ENCODE results near the gene RGS10. TPM values are rescaled to one million over a fixed set of nuclear protein-coding genes. Genes with fewer than 3 reads are reported as not detected.

Gene RGS10
- total and polyA plus RNA-seq, 12 donors = 9.5 to 28.1 (median 15.7) TPM

GRCh38 chr10:119460369-119461195, 81.9 kb downstream of the RGS10 start:
- Histone ChIP-seq H3K27ac (no peak overlapping the region), H3K27me3 (no peaks in the 10 kb centered on the region), H3K9me3 (replicated peaks in 1 of 3) (no peaks in the 10 kb centered on the region), H3K36me3 (replicated peaks in 1 of 2) (no peaks in the 10 kb centered on the region), H3K4me1 (replicated peaks in 1 of 2) (no peaks in the 10 kb centered on the region), H3K4me3 (no peak overlapping the region)
- intact Hi-C loops (cut with DNase I) = no loop called here
- no peak for DNase-seq
- WGBS, 4 donors = 75 to 84% (median 78%) methylated on average over 7 to 11 of the region's 11 CpGs
- TF ChIP-seq CTCF (IDR thresholded peaks at IDR 0.05) = no peak

- Histone ChIP-seq H3K9me3 (replicated peaks in 1 of 3) (no peaks in the 10 kb centered on the region), H3K4me1 (replicated peaks in 1 of 2) (no peaks in the 10 kb centered on the region), H3K36me3 (replicated peaks in 1 of 2) (peaks cover 0 to 5% of the 10 kb centered on the region in 2 donors), H3K27me3 (no peaks in the 10 kb centered on the region), H3K27ac (no peak overlapping the region), H3K4me3 (no peak overlapping the region)
- WGBS, 4 donors = 86 to 96% (median 91%) methylated on average over 11 to 17 of the region's 17 CpGs
- intact Hi-C loops (cut with DNase I) = no loop called here
- no peak for DNase-seq
- TF ChIP-seq CTCF (IDR thresholded peaks at IDR 0.05) (no peak), POLR2A (IDR thresholded peaks at IDR 0.05) (no peak)
These were observed 82.7 kb downstream of the RGS10 start for GRCh38 chr10:119459681-119460340.

GRCh38 chr10:119457966-119458766, 84.4 kb downstream of the RGS10 start:
- no peak overlapping the region for H3K27ac ChIP-seq
- H3K4me3 ChIP-seq = no peak overlapping the region
- no peak for TF ChIP-seq POLR2A (IDR thresholded peaks at IDR 0.05)
- no peak for TF ChIP-seq CTCF (IDR thresholded peaks at IDR 0.05)
- no peak for DNase-seq
- 91 to 96% (median 93%) methylated on average over 21 to 28 of the region's 28 CpGs for WGBS, 4 donors
- no peaks in the 10 kb centered on the region for H3K27me3 ChIP-seq
- intact Hi-C loops (cut with DNase I) = no loop called here
- H3K36me3 ChIP-seq (replicated peaks in 1 of 2) = peaks cover 0 to 11% of the 10 kb centered on the region in 2 donors
- H3K9me3 ChIP-seq (replicated peaks in 1 of 3) = no peaks in the 10 kb centered on the region
- no peaks in the 10 kb centered on the region for H3K4me1 ChIP-seq (replicated peaks in 1 of 2)

DNA sequence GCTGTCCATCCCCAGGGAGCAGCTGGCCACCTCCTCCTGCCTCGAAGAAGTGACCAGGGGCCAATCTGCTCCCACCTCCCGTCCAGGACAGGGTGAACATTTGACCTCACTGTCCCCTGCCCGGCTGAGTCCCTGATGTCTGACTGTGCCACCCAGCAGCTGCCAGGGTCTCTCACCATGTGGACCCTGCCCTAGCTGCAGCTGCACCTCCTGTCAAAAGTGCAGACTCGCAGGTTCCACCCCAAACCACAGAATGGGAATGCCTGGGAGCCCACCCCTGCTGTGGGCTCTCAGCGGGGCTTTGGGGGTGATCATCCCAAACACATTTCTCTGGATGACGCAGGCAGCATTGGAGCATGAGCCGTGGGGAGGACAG, 86.1 kb downstream of the RGS10 start:
- no peaks in the 10 kb centered on the region for H3K9me3 ChIP-seq (replicated peaks in 1 of 3)
- no peak overlapping the region for H3K27ac ChIP-seq
- DNase-seq = no peak
- no peaks in the 10 kb centered on the region for H3K4me1 ChIP-seq (replicated peaks in 1 of 2)
- intact Hi-C loops (cut with DNase I) = no loop called here
- TF ChIP-seq POLR2A (IDR thresholded peaks at IDR 0.05) (no peak), CTCF (IDR thresholded peaks at IDR 0.05) (no peak)
- H3K27me3 ChIP-seq = no peaks in the 10 kb centered on the region
- peaks cover 0 to 19% of the 10 kb centered on the region in 2 donors for H3K36me3 ChIP-seq (replicated peaks in 1 of 2)
- 84 to 96% (median 92%) methylated on average over 3 to 7 of the region's 7 CpGs for WGBS, 4 donors
- H3K4me3 ChIP-seq = no peak overlapping the region
